Duodenal mucosa (tissue), 2 donors: ENCODE data around the gene NRIP3.
A peak's percentile ranks its signal among the peaks of the same experiment; 100 is the strongest.
"Not testable (repeated sequence)": the region's sequence is repeated elsewhere in the genome, so short reads cannot be mapped to it uniquely, and the experiment has no call there.

Experiments
- H3K27ac ChIP-seq: one replicate; pipeline ENCODE4 v1.7.0; 2013; ENCODE audit warnings: low read depth, low read length
- H3K27me3 ChIP-seq, 2 donors: one replicate each; pipeline ENCODE4 v1.7.0; 2013; ENCODE audit warnings: low read length in 2 of 2, control low read depth in 1 of 2; ENCODE audit not compliant: insufficient read depth in 2 of 2, control insufficient read depth in 1 of 2
- H3K36me3 ChIP-seq, 2 donors: one replicate each; pipeline ENCODE4 v1.7.0; 2013; ENCODE audit warnings: low read length in 2 of 2, control low read depth in 1 of 2; ENCODE audit not compliant: insufficient read depth in 2 of 2, control insufficient read depth in 1 of 2
- H3K4me1 ChIP-seq, 2 donors: one replicate each; pipeline ENCODE4 v1.7.0; 2013; ENCODE audit warnings: low read length in 2 of 2, control low read depth in 1 of 2; ENCODE audit not compliant: insufficient read depth in 2 of 2, control insufficient read depth in 1 of 2
- H3K4me3 ChIP-seq, 2 donors: one replicate each; pipeline ENCODE4 v1.7.0; 2013; ENCODE audit warnings: low read length in 2 of 2, low read depth in 1 of 2
- H3K9ac ChIP-seq, 2 donors: one replicate each; pipeline ENCODE4 v1.7.0; 2013; ENCODE audit warnings: low read length in 2 of 2, low read depth in 1 of 2
- H3K9me3 ChIP-seq, 2 donors: one replicate each; pipeline ENCODE4 v1.7.0; 2013; ENCODE audit warnings: low read length in 2 of 2, control low read depth in 1 of 2; ENCODE audit not compliant: control insufficient read depth in 1 of 2

The NRIP3 gene

GRCh38 chr11:8980485-8980884, 23.3 kb downstream of the NRIP3 start:
- no peaks in the 10 kb centered on the region for H3K36me3 ChIP-seq
- H3K4me3 ChIP-seq = no peak overlapping the region
- H3K4me1 ChIP-seq = no peaks in the 10 kb centered on the region
- H3K9me3 ChIP-seq = no peaks in the 10 kb centered on the region
- H3K27me3 ChIP-seq = no peaks in the 10 kb centered on the region
- H3K9ac ChIP-seq = no peak overlapping the region
- no peak overlapping the region for H3K27ac ChIP-seq

- not testable (repeated sequence) for H3K9me3 ChIP-seq
Observed at GRCh38 chr11:8979365-8979764, 24.4 kb downstream of the NRIP3 start.

GRCh38 chr11:8973121-8973520, 30.7 kb downstream of the NRIP3 start:
- Histone ChIP-seq H3K4me3 (no peak overlapping the region), H3K9me3 (no peaks in the 10 kb centered on the region), H3K9ac (no peak overlapping the region), H3K4me1 (no peaks in the 10 kb centered on the region), H3K27me3 (no peaks in the 10 kb centered on the region), H3K36me3 (no peaks in the 10 kb centered on the region), H3K27ac (no peak overlapping the region)

More at GRCh38 chr11:8979365-8979764, 24.4 kb downstream of the NRIP3 start:
- not testable (repeated sequence) for H3K9ac ChIP-seq, H3K27me3 ChIP-seq, H3K27ac ChIP-seq, H3K36me3 ChIP-seq, H3K4me3 ChIP-seq, H3K4me1 ChIP-seq

GRCh38 chr11:8971924-8972316, 31.9 kb downstream of the NRIP3 start:
- no peaks in the 10 kb centered on the region for H3K9me3 ChIP-seq
- no peak overlapping the region for H3K9ac ChIP-seq
- no peak overlapping the region for H3K4me3 ChIP-seq
- H3K36me3 ChIP-seq = no peaks in the 10 kb centered on the region
- H3K27ac ChIP-seq = no peak overlapping the region
- H3K27me3 ChIP-seq = no peaks in the 10 kb centered on the region
- H3K4me1 ChIP-seq = no peaks in the 10 kb centered on the region

- Histone ChIP-seq H3K9me3 (no peaks in the 10 kb centered on the region), H3K36me3 (no peaks in the 10 kb centered on the region), H3K27ac (no peak overlapping the region), H3K9ac (no peak overlapping the region), H3K4me1 (no peaks in the 10 kb centered on the region), H3K27me3 (no peaks in the 10 kb centered on the region), H3K4me3 (no peak overlapping the region)
Observed at GRCh38 chr11:8971196-8971923, 32.4 kb downstream of the NRIP3 start.

GRCh38 chr11:8967184-8967583, 36.6 kb downstream of the NRIP3 start:
- no peaks in the 10 kb centered on the region for H3K9me3 ChIP-seq
- no peaks in the 10 kb centered on the region for H3K36me3 ChIP-seq
- peaks cover 16 to 20% of the 10 kb centered on the region in 2 donors for H3K4me1 ChIP-seq
- no peak overlapping the region for H3K9ac ChIP-seq
- no peak overlapping the region for H3K4me3 ChIP-seq
- H3K27ac ChIP-seq = no peak overlapping the region
- H3K27me3 ChIP-seq = no peaks in the 10 kb centered on the region

GRCh38 chr11:8964324-8965320, 39.2 kb downstream of the NRIP3 start, which contains the start of gene TMEM9B:
Gene TMEM9B, minus strand, starts transcription at chr11:8964442. Its CDS starts 129 bp downstream, at chr11:8964313.
- Histone ChIP-seq H3K9ac (peak within 1 kb of the TSS; percentile 90 to 94), H3K27me3 (no peaks in the 10 kb centered on the region), H3K27ac (peak within 1 kb of the TSS; percentile 97), H3K36me3 (no peaks in the 10 kb centered on the region), H3K9me3 (no peaks in the 10 kb centered on the region), H3K4me1 (peaks cover 23 to 24% of the 10 kb centered on the region in 2 donors), H3K4me3 (peak within 1 kb of the TSS; percentile 87 to 93)

- H3K4me1 ChIP-seq = peaks cover 32% of the 10 kb centered on the region in 2 donors
- no peaks in the 10 kb centered on the region for H3K36me3 ChIP-seq
- H3K4me3 ChIP-seq = peak overlapping the region; percentile 87 to 93
- peak overlapping the region; percentile 90 to 94 for H3K9ac ChIP-seq
- no peaks in the 10 kb centered on the region for H3K9me3 ChIP-seq
- no peaks in the 10 kb centered on the region for H3K27me3 ChIP-seq
- peak overlapping the region; percentile 97 for H3K27ac ChIP-seq
Observed at GRCh38 chr11:8963569-8964323, 40.1 kb downstream of the NRIP3 start.

GRCh38 chr11:8962841-8963240, 41.0 kb downstream of the NRIP3 start:
- peaks cover 32% of the 10 kb centered on the region in 2 donors for H3K4me1 ChIP-seq
- no peaks in the 10 kb centered on the region for H3K36me3 ChIP-seq
- H3K9me3 ChIP-seq = no peaks in the 10 kb centered on the region
- H3K27ac ChIP-seq = no peak overlapping the region
- no peaks in the 10 kb centered on the region for H3K27me3 ChIP-seq
- H3K9ac ChIP-seq = peak overlapping the region; percentile 90 to 94
- peak overlapping the region; percentile 87 to 93 for H3K4me3 ChIP-seq
